ENCODE results near the gene NAV3.

Gene NAV3

GRCh38 chr12:78007173-78007572, 176.5 kb downstream of the NAV3 start:
- no peak overlapping the region for H3K4me3 ChIP-seq (replicated peaks; ENCODE audit: low read depth, low read length)
- TF ChIP-seq CTCF (IDR thresholded peaks at IDR 0.05; ENCODE audit: low read depth, low read length, missing control alignments) = no peak
- no peak for DNase-seq (ENCODE audit: extremely low read depth, low read depth)

GRCh38 chr12:78009031-78009430, 178.3 kb downstream of the NAV3 start:
- H3K4me3 ChIP-seq (replicated peaks; ENCODE audit: low read depth, low read length) = no peak overlapping the region
- no peak for TF ChIP-seq CTCF (IDR thresholded peaks at IDR 0.05; ENCODE audit: low read depth, low read length, missing control alignments)
- no peak for DNase-seq (ENCODE audit: extremely low read depth, low read depth)

GRCh38 chr12:78018171-78018910, 187.6 kb downstream of the NAV3 start:
- no peak overlapping the region for H3K4me3 ChIP-seq (replicated peaks; ENCODE audit: low read depth, low read length)
- DNase-seq (ENCODE audit: extremely low read depth, low read depth) = no peak
- no peak for TF ChIP-seq CTCF (IDR thresholded peaks at IDR 0.05; ENCODE audit: low read depth, low read length, missing control alignments)

GRCh38 chr12:78018939-78019338, 188.2 kb downstream of the NAV3 start:
- TF ChIP-seq CTCF (IDR thresholded peaks at IDR 0.05; ENCODE audit: low read depth, low read length, missing control alignments) = no peak
- H3K4me3 ChIP-seq (replicated peaks; ENCODE audit: low read depth, low read length) = no peak overlapping the region
- DNase-seq (ENCODE audit: extremely low read depth, low read depth) = no peak

- H3K4me3 ChIP-seq (replicated peaks; ENCODE audit: low read depth, low read length) = no peak overlapping the region
- TF ChIP-seq CTCF (IDR thresholded peaks at IDR 0.05; ENCODE audit: low read depth, low read length, missing control alignments) = no peak
Measured at GRCh38 chr12:78028426-78028825, 197.7 kb downstream of the NAV3 start.

GRCh38 chr12:78034025-78034424, 203.3 kb downstream of the NAV3 start:
- TF ChIP-seq CTCF (IDR thresholded peaks at IDR 0.05; ENCODE audit: low read depth, low read length, missing control alignments) = no peak
- no peak for DNase-seq (ENCODE audit: extremely low read depth, low read depth)
- H3K4me3 ChIP-seq (replicated peaks; ENCODE audit: low read depth, low read length) = no peak overlapping the region

More at GRCh38 chr12:78028426-78028825, 197.7 kb downstream of the NAV3 start:
- DNase-seq (ENCODE audit: extremely low read depth, low read depth) = no peak
